ENCODE data around the gene SPPL2B. TPM values are rescaled to one million over a fixed set of nuclear protein-coding genes. Genes with fewer than 3 reads are reported as not detected.

The SPPL2B gene
- total and polyA plus RNA-seq, 9 of the 15 experiments (the other 6 are each of a cell fraction or from before 2014, with no cell fraction given), result 0.20 to 81.2 (median 15.1) TPM

GRCh38 chr19:2385053-2385721, 56.7 kb downstream of the SPPL2B start (continued):
- TF ChIP-seq RBM14 (IDR thresholded peaks at IDR 0.05; ENCODE audit: borderline replicate concordance, insufficient read depth, low read depth, low read length) (no peak), MXI1 (IDR thresholded peaks at IDR 0.05; ENCODE audit: low read depth, low read length) (peak; percentile 67), XRCC5 (IDR thresholded peaks at IDR 0.05; ENCODE audit: low read depth, low read length) (no peak), ELF2 (CRISPR knock-in tag; IDR thresholded peaks at IDR 0.05) (no peak), RREB1 (CRISPR knock-in tag; IDR thresholded peaks at IDR 0.05) (no peak), TFE3 (CRISPR knock-in tag; IDR thresholded peaks at IDR 0.05) (no peak), ZNF717 (CRISPR knock-in tag; IDR thresholded peaks at IDR 0.05) (no peak), CSDE1 (IDR thresholded peaks at IDR 0.05) (no peak), ZNF695 (CRISPR knock-in tag; IDR thresholded peaks at IDR 0.05) (no peak), ESRRB (CRISPR knock-in tag; IDR thresholded peaks at IDR 0.05; ENCODE audit: borderline replicate concordance) (no peak), SNAPC5 (CRISPR knock-in tag; IDR thresholded peaks at IDR 0.05) (no peak), FOSL1 (tag; conservative IDR thresholded peaks at IDR 0.05) (peak; percentile 95), MXD1 (CRISPR knock-in tag; IDR thresholded peaks at IDR 0.05; ENCODE audit: borderline replicate concordance, poor library complexity, severe bottlenecking) (peak; percentile 3), MAFK (IDR thresholded peaks at IDR 0.05; ENCODE audit: low read length) (no peak; the same call in 1 of the 2 replicates), ZNF644 (tag; IDR thresholded peaks at IDR 0.05; ENCODE audit: low read depth) (0 out of 2 replicates have a peak, but pooled peaks have one; percentile 48), MTA2 (IDR thresholded peaks at IDR 0.05; ENCODE audit: low read depth) (no peak), GTF3C2 (IDR thresholded peaks at IDR 0.05; ENCODE audit: borderline replicate concordance, extremely low read depth, insufficient read length) (no peak)

Measured in K562 (cell line).